Measurements from ENCODE around the gene KRTAP10-8. TPM values are rescaled to one million over a fixed set of nuclear protein-coding genes. Genes with fewer than 3 reads are reported as not detected.
"Not testable (repeated sequence)": the region's sequence is repeated elsewhere in the genome, so short reads cannot be mapped to it uniquely, and the experiment has no call there.

Gene KRTAP10-8, protein sequence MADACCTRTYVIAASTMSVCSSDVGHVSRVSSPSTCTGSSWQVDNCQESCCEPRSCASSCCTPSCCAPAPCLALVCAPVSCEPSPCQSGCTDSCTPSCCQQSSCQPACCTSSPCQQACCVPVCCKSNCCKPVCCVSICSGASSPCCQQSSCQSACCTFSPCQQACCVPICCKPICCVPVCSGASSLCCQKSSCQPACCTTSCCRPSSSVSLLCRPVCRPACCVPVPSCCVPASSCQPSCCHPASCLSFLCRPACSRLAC
- total RNA-seq: not detected

DNA sequence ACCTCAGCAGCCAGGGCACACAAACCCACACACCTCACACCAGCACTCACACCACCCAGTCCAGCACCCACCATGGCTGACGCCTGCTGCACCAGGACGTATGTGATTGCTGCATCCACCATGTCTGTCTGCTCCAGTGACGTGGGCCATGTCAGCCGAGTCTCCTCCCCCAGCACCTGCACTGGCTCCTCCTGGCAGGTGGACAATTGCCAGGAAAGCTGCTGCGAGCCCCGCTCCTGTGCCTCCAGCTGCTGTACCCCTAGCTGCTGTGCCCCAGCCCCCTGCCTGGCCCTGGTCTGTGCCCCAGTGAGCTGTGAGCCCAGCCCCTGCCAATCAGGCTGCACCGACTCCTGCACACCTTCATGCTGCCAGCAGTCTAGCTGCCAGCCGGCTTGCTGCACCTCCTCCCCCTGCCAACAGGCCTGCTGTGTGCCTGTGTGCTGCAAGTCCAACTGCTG, at the start of gene KRTAP10-8:
TSS of gene KRTAP10-8 (plus strand) at position 51 of the 458 bp plus-strand sequence. CDS start at position 73, 22 bp downstream.
- ChIA-PET CTCF (no interaction called here), POLR2A (no interaction called here)

GRCh38 chr21:44564099-44564498, 47.8 kb upstream of the KRTAP10-8 start:
- ChIA-PET POLR2A (no interaction called here), CTCF (no interaction called here)

DNA sequence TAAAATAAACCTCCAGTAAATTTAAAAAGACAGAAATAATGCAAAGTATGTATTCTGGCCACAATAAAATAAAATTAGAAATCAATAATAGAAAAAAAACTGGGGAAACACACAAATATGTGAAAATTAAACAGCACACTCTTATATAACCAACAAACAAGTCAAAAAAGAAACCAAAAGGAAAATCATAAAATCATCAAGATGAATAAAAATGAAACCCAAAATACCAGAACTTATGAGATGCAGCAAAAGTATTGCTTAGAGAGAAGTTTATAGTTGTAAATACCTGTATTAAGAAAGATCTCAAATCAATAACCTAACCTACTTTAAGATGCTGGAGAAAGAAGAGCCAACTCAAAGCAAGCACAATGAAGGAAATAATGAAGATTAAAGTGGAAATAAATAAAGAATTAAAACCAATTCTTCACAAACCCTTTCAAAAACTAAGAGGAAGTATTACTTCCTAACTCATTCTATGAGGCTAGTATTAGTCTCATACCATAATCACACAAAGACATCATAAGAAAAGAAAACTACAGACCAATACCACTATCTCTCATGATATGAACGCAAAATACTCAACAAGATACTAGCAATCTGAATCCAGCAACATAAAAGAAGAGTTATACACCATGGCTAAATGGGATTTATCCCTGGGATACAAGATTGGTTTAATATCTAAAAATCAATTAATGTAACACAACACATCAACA, 46.8 kb upstream of the KRTAP10-8 start:
- CTCF ChIA-PET: no interaction called here
- POLR2A ChIA-PET: no interaction called here

- ChIA-PET POLR2A (no interaction called here), CTCF (no interaction called here)
These were observed 45.5 kb upstream of the KRTAP10-8 start for GRCh38 chr21:44566403-44566802.

GRCh38 chr21:44567481-44568171, 44.3 kb upstream of the KRTAP10-8 start:
- ChIA-PET POLR2A (interaction anchor here (0.6 kb wide), 1 partner anchor 528 kb away, joined by 3 read pairs; no protein-coding TSS in a partner anchor), CTCF (no interaction called here)

- ChIA-PET CTCF (no interaction called here), POLR2A (interaction anchor here (0.6 kb wide), 1 partner anchor 528 kb away, joined by 3 read pairs; no protein-coding TSS in a partner anchor)
These were observed 43.6 kb upstream of the KRTAP10-8 start for GRCh38 chr21:44568261-44568660.

GRCh38 chr21:44568667-44569556, 43.0 kb upstream of the KRTAP10-8 start:
- ChIA-PET POLR2A (no interaction called here), CTCF (no interaction called here)

DNA sequence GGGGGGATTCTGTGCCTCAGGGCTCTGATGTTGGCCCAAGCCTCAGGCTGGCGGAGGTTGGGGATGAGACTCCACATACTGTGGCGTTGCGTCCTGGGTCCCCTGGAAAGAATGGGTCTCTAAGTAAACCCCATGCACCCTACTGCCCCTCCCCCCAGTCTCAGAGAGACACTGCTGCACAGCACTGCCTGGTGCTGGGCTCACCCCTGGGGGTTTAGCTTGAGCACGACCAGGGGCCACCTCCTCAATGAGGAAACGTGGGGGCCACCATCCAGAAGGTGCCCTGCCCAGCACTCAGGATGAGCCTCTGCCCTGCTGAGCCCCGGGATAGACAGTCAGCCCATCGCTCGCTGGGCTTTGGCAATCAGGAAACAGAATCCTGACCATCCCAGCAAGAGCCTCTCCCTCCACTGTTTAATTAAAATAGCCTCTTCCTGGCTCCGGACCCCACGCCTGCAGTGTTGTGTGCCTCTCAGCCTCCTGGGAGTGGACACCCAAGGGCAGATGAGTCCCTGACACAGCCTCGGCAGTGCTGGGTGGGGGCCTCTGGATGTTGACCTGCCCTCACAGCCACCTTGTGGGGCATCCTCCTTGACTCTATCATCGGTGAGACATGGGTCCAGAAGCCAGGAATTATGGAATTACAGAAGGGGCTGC, 41.9 kb upstream of the KRTAP10-8 start:
- ChIA-PET CTCF (no interaction called here), POLR2A (no interaction called here)

DNA sequence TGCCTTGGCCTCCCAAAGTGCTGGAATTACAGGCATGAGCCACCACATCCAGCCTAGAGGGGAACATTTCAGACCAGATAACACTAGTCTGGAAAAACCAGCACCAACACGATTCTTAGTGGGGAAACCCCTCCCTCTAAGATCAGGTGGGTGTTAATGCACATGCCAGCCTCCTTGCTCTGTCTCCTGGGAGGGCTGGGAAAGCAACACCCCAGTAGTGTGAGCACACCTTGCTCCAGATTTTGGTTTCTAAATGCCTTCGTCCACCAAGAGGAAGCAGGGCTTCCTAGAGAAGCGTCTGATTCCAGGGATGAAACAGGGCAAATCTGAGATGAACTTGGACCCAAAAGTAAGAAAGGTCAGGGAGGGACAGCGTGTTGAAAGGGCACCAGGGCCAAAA, 40.6 kb upstream of the KRTAP10-8 start:
- POLR2A ChIA-PET: no interaction called here
- CTCF ChIA-PET: no interaction called here

DNA sequence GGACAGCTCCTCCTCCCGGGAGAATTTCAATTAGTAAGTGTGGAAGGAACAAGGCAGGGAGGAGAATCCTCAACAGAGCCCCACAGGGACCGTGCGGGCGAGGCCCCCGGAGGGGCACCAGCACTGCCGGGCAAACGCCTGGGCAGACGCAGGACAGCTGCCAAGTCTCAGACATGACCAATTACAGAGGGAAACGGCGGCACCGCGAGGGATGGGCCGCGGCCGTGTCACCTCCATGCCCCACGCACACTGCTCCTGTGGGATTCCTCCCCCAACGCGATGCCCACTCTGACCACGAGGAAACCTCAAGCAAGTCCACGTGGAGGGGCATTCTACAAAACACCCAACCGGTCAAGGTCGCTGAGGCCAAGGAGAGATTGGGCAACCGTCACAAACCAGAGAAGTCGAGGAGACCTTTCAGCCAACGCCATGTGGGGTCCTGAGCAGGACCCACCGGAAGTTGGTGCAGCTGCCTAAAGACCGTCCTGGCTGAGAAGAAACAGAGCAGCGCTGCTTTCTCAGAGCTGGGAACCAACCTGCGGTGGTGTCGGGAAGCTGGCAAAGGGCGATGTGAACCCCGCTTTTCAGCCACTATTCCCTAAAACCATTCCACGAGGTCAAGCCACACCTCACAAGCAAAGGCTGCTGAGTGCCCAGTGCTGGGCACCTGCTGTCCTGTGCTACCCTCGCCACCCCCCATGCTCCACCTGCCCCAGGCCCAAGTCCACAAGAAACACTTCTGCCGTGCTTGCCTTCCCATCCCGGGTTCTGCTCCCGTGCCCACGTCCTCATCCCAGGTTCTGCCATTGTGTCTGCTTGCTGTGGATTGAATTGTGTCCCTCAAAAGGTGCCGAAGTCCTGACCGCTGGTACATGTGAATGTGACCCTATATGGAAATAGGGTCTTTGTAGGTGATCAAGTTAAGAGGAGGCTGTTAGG, 39.8 kb upstream of the KRTAP10-8 start:
- ChIA-PET CTCF (no interaction called here), POLR2A (no interaction called here)

DNA sequence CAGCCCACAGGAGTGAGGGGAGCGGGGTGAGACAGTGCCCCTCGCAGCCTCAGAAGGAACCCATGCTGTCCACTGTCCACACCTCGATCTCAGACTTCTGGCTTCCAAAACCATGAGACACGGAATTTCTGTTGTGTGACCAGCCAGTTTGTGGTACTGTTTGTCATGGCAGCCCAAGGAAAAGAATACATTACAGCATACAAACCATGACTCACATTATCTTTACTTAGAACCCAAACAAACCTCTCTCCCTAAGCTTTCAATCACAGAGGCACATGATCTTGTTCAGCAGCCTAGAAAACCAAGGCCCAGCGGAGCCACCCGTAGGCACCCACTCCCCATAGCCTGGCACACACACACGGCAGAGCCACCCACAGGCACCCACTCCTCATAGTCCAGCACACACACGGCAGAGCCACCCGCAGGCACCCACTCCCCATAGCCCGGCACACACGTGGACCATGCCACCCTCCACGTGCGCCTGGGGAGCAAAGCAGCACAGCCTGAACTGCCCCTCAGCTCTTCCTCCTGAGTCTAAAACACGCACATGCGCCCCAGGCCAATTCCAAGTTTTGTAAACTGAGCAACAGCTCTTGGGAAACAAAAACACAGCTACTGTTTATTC, 38.8 kb upstream of the KRTAP10-8 start:
- POLR2A ChIA-PET: no interaction called here
- CTCF ChIA-PET: no interaction called here

DNA sequence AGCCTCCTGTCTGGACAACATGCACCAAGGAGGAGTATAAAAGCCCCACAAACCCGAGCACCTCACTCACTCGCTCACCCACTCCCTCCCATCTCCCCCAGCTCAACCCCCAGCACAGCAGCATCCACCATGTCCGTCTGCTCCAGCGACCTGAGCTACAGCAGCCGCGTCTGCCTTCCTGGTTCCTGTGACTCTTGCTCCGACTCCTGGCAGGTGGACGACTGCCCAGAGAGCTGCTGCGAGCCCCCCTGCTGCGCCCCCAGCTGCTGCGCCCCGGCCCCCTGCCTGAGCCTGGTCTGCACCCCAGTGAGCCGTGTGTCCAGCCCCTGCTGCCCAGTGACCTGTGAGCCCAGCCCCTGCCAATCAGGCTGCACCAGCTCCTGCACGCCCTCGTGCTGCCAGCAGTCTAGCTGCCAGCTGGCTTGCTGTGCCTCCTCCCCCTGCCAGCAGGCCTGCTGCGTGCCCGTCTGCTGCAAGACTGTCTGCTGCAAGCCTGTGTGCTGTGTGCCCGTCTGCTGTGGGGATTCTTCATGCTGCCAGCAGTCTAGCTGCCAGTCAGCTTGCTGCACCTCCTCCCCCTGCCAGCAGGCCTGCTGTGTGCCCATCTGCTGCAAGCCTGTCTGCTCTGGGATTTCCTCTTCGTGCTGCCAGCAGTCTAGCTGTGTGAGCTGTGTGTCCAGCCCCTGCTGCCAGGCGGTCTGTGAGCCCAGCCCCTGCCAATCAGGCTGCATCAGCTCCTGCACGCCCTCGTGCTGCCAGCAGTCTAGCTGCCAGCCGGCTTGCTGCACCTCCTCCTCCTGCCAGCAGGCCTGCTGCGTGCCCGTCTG, 38.0 kb upstream of the KRTAP10-8 start, which contains the start of gene KRTAP10-4:
TSS of gene KRTAP10-4 (plus strand) at position 100 of the 827 bp plus-strand sequence. CDS start at position 130, 30 bp downstream.
- CTCF ChIA-PET, POLR2A ChIA-PET: not testable (repeated sequence)

- CTCF ChIA-PET: no interaction called here
These were observed 37.2 kb upstream of the KRTAP10-8 start for GRCh38 chr21:44574457-44575306.

GRCh38 chr21:44575307-44576024, 36.4 kb upstream of the KRTAP10-8 start:
- POLR2A ChIA-PET: no interaction called here
- CTCF ChIA-PET: no interaction called here

More at GRCh38 chr21:44574457-44575306, 37.2 kb upstream of the KRTAP10-8 start:
- POLR2A ChIA-PET: no interaction called here

- POLR2A ChIA-PET: no interaction called here
These were observed 35.9 kb upstream of the KRTAP10-8 start for GRCh38 chr21:44576025-44576420.

More at GRCh38 chr21:44576025-44576420, 35.9 kb upstream of the KRTAP10-8 start:
- CTCF ChIA-PET: no interaction called here

All from activated CD8-positive, alpha-beta memory T cell treated with anti-CD3 and anti-CD28 coated beads for 36 hours (primary cell).